Measurements from ENCODE around the gene PLVAP. TPM values are rescaled to one million over a fixed set of nuclear protein-coding genes. Genes with fewer than 3 reads are reported as not detected.

Gene PLVAP
- polyA plus RNA-seq, 1 donor (not counting 4 experiments of a cell fraction or from before 2014, with no cell fraction given), result not detected

DNA sequence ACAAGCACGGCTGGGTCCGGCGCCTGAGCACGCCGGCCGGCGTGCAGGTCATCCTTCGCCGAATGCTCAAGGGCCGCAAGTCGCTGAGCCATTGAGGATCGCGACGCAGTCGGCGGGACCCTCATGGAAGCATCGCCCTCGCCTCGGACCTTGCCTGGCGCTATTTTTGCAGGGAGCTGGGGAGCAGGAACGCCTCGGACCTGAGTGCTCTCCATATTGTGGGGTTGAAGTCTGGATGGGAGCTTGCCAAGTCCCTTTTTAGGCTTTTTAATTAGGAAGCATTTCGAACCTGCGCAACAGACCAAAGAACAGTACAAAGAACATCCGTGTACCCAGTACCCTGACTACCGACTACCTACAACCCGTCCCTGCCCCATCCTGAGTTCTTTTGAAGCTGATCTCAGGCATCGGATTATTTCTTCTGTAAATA, 70.8 kb downstream of the PLVAP start:
- peak overlapping the region; percentile 78 for H3K9ac ChIP-seq (ENCODE audit: control insufficient read depth, extremely low read depth, insufficient read depth, low read length)
- no peak for TF ChIP-seq EZH2 (IDR thresholded peaks at IDR 0.05; ENCODE audit: low read length)
- H3K9me1 ChIP-seq (ENCODE audit: control insufficient read depth, extremely low read depth, insufficient read depth, low read length), result peaks cover 3% of the 10 kb centered on the region
- no peaks in the 10 kb centered on the region for H3K27me3 ChIP-seq (ENCODE audit: control insufficient read depth, extremely low read depth, insufficient read depth, low read length)
- H4K20me1 ChIP-seq (ENCODE audit: control insufficient read depth, extremely low read depth, insufficient read depth, low read length), result no peaks in the 10 kb centered on the region
- dilution Hi-C loops (cut with MboI; ENCODE audit: extremely low pct_ligation_motif_present, low sequenced_read_pairs), result no loop called here
- peak overlapping the region; percentile 65 for H2AFZ ChIP-seq (ENCODE audit: control insufficient read depth, low read length)
- H3K9me3 ChIP-seq (ENCODE audit: control insufficient read depth, low read depth, low read length), result no peaks in the 10 kb centered on the region
- DNase-seq (ENCODE audit: low read depth, low spot score), result no peak
- peak overlapping the region; percentile 93 for H3K4me2 ChIP-seq (ENCODE audit: control insufficient read depth, extremely low read depth, insufficient read depth, low read depth, low read length)
- FAIRE-seq, result no peak
- peaks cover 28% of the 10 kb centered on the region for H3K79me2 ChIP-seq (ENCODE audit: control insufficient read depth, insufficient read depth, low read length)
- peak overlapping the region; percentile 58 to 86 (median 73) for H3K4me3 ChIP-seq (ENCODE audit: control insufficient read depth in 2 of 3, extremely low read depth in 1 of 3, insufficient read depth in 2 of 3, low read depth in 1 of 3, low read length in 3 of 3)
- H3K27ac ChIP-seq (ENCODE audit: control insufficient read depth, insufficient read depth, low read length), result peak overlapping the region; percentile 65
- H3K4me1 ChIP-seq (ENCODE audit: control insufficient read depth, extremely low read depth, insufficient read depth, low read length), result peaks cover 43% of the 10 kb centered on the region
- H3K36me3 ChIP-seq (ENCODE audit: control insufficient read depth in 2 of 2, extremely low read depth in 1 of 2, insufficient read depth in 2 of 2, low read length in 2 of 2), result no peaks in the 10 kb centered on the region

DNA sequence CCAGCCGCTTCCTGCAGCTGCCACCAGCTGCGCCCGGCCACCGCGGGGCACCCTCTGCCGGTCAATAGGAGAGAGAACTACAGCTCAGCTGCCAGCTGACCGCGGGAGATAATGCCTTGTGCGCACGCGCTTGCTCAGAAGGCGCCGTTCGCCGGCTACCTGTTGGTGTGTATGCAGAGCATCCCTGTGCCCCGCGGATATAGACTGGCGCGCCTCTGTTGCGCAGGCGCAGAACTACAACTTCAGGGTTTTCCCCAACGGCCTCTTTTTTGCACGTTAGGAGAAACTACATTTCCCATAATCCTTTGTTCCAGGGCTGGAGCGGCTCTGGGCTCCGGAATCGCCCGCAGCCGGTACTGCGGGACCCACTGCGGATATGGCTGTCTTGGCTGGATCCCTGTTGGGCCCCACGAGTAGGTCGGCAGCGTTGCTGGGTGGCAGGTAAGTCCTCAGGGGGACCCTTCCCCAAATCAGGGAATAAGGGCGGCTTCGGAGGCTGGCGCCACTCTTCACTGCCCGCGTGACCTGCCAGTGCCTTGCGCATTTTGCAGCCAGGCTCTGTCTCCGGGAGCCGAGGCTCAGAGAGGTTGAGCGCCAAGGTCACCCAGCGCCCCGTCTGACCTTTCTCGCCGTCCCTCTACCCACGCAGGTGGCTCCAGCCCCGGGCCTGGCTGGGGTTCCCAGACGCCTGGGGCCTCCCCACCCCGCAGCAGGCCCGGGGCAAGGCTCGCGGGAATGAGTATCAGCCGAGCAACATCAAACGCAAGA, 71.4 kb downstream of the PLVAP start, which contains the start of gene MRPL34:
Gene MRPL34, plus strand, starts transcription at position 356 of the 768 bp plus-strand sequence. Its CDS starts 21 bp downstream, at position 377.
- Histone ChIP-seq H3K9me1 (ENCODE audit: control insufficient read depth, extremely low read depth, insufficient read depth, low read length) (peaks cover 3% of the 10 kb centered on the region), H3K79me2 (ENCODE audit: control insufficient read depth, insufficient read depth, low read length) (peaks cover 25% of the 10 kb centered on the region), H3K9ac (ENCODE audit: control insufficient read depth, extremely low read depth, insufficient read depth, low read length) (peak within 1 kb of the TSS; percentile 78), H3K9me3 (ENCODE audit: control insufficient read depth, low read depth, low read length) (no peaks in the 10 kb centered on the region), H2AFZ (ENCODE audit: control insufficient read depth, low read length) (peak within 1 kb of the TSS; percentile 65), H3K4me2 (ENCODE audit: control insufficient read depth, extremely low read depth, insufficient read depth, low read depth, low read length) (peak within 1 kb of the TSS; percentile 93), H4K20me1 (ENCODE audit: control insufficient read depth, extremely low read depth, insufficient read depth, low read length) (no peaks in the 10 kb centered on the region), H3K27ac (ENCODE audit: control insufficient read depth, insufficient read depth, low read length) (peak within 1 kb of the TSS; percentile 65), H3K27me3 (ENCODE audit: control insufficient read depth, extremely low read depth, insufficient read depth, low read length) (no peaks in the 10 kb centered on the region), H3K4me1 (ENCODE audit: control insufficient read depth, extremely low read depth, insufficient read depth, low read length) (peaks cover 40% of the 10 kb centered on the region), H3K4me3 (ENCODE audit: control insufficient read depth in 2 of 3, extremely low read depth in 1 of 3, insufficient read depth in 2 of 3, low read depth in 1 of 3, low read length in 3 of 3) (peak within 1 kb of the TSS; percentile 58 to 86 (median 73)), H3K36me3 (ENCODE audit: control insufficient read depth in 2 of 2, extremely low read depth in 1 of 2, insufficient read depth in 2 of 2, low read length in 2 of 2) (no peaks in the 10 kb centered on the region)
- dilution Hi-C loops (cut with MboI; ENCODE audit: extremely low pct_ligation_motif_present, low sequenced_read_pairs), result no loop called here
- FAIRE-seq, result peak; percentile 89
- DNase-seq (ENCODE audit: low read depth, low spot score), result peak; percentile 98
- TF ChIP-seq EZH2 (IDR thresholded peaks at IDR 0.05; ENCODE audit: low read length), result no peak
- TF ChIP-seq, protein P1, sequence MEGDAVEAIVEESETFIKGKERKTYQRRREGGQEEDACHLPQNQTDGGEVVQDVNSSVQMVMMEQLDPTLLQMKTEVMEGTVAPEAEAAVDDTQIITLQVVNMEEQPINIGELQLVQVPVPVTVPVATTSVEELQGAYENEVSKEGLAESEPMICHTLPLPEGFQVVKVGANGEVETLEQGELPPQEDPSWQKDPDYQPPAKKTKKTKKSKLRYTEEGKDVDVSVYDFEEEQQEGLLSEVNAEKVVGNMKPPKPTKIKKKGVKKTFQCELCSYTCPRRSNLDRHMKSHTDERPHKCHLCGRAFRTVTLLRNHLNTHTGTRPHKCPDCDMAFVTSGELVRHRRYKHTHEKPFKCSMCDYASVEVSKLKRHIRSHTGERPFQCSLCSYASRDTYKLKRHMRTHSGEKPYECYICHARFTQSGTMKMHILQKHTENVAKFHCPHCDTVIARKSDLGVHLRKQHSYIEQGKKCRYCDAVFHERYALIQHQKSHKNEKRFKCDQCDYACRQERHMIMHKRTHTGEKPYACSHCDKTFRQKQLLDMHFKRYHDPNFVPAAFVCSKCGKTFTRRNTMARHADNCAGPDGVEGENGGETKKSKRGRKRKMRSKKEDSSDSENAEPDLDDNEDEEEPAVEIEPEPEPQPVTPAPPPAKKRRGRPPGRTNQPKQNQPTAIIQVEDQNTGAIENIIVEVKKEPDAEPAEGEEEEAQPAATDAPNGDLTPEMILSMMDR (optimal IDR thresholded peaks at IDR 0.05 in 1 of 3, IDR thresholded peaks at IDR 0.05 in 1 of 3, conservative IDR thresholded peaks at IDR 0.05 in 1 of 3; ENCODE audit: extremely low read depth in 1 of 3, insufficient read depth in 2 of 3, low read length in 3 of 3), result peak; percentile 83 to 96 (median 93)

All from keratinocyte (primary cell).